Gastrocnemius medialis (tissue), 4 donors: Measurements from ENCODE around the gene PPP2R2B. TPM values are rescaled to one million over a fixed set of nuclear protein-coding genes. Genes with fewer than 3 reads are reported as not detected.

Source experiments
- ATAC-seq, 2 donors: fragments of 150-250 bp; one replicate each; pipeline ENCODE4 v1.9.1; 2016
- DNase-seq, 2 donors: peaks; one replicate each; pipeline ENCODE4 v3.0.0-alpha.2; 2019
- H3K27ac ChIP-seq, 4 donors: fragments of 200-600 bp; sonication (generic); 1 replicate in 1 of 4; 2 replicates in 3 of 4; pipeline ENCODE4 v1.5.1; 2016 to 2018; ENCODE audit warnings: mild to moderate bottlenecking in 2 of 4, moderate library complexity in 1 of 4
- H3K27me3 ChIP-seq, 3 donors: fragments of 200-600 bp; sonication (generic) in 2 of 3; 1 replicate in 1 of 3; 2 replicates in 2 of 3; pipeline versions ENCODE4 v1.5.1 to v1.6.0; 2016 to 2019; ENCODE audit warnings: mild to moderate bottlenecking in 1 of 3, moderate library complexity in 1 of 3
- H3K36me3 ChIP-seq, 2 donors: fragments of 200-600 bp; sonication (generic) in 1 of 2; one replicate each; pipeline ENCODE4 v1.5.1; 2017 to 2018
- H3K4me1 ChIP-seq, 2 donors: fragments of 200-600 bp; sonication (generic) in 1 of 2; one replicate each; pipeline ENCODE4 v1.5.1; 2016 to 2017; ENCODE audit warnings: mild to moderate bottlenecking in 2 of 2
- H3K4me3 ChIP-seq, 4 donors: fragments of 200-600 bp; sonication (generic) in 3 of 4; 1 replicate in 1 of 4; 2 replicates in 3 of 4; pipeline ENCODE4 v1.5.1; 2016 to 2019; ENCODE audit warnings: mild to moderate bottlenecking in 2 of 4
- H3K9me3 ChIP-seq, 3 donors: fragments of 200-600 bp; sonication (generic) in 2 of 3; 1 replicate in 1 of 3; 2 replicates in 2 of 3; pipeline ENCODE4 v1.5.1; 2016 to 2019
- CTCF ChIP-seq, 5 experiments: fragments of 450-650 bp in 3 of 5; fragments of 200-600 bp in 2 of 5; sonication (generic) in 2 of 5; IDR thresholded peaks in 4 of 5; conservative IDR thresholded peaks in 1 of 5; 1 replicate in 4 of 5; 2 replicates in 1 of 5; pipeline ENCODE4 v1.5.1; 2016 to 2019; ENCODE audit warnings: antibody characterized with exemption in 5 of 5, mild to moderate bottlenecking in 3 of 5, moderate library complexity in 3 of 5
- POLR2A ChIP-seq, 2 donors: fragments of 450-650 bp; IDR thresholded peaks; one replicate each; pipeline ENCODE4 v1.6.1; 2017; ENCODE audit warnings: antibody characterized with exemption in 2 of 2, mild to moderate bottlenecking in 2 of 2, moderate library complexity in 2 of 2
- in situ Hi-C, 4 donors: fragments of 200-750 bp; cut with MboI; loops; one replicate each; pipeline versions ENCODE4 v1.15.0 to v1.8.0; 2017; ENCODE audit warnings: low sequenced_read_pairs in 4 of 4
- intact Hi-C: fragments of 100-400 bp; cut with DNase I; formaldehyde crosslinking; loops from one replicate; pipeline ENCODE4 v1.15.1; 2023; ENCODE audit warnings: low total_unique reads
- total RNA-seq, 4 donors: library from RNA; depleted of rRNA; stranded (reverse); fragments of >200 nt; gene quantifications; one replicate each; pipeline versions ENCODE4 v1.1.0 to v1.2.3, GENCODE V29; 2016

Gene PPP2R2B
- total RNA-seq, 4 donors from 2014 or later: 0.04 to 0.76 (median 0.19) TPM; not detected in 1

- in situ Hi-C loops (no loop called here), intact Hi-C loops (no loop called here)
- Histone ChIP-seq H3K27ac (no peak overlapping the region), H3K9me3 (no peaks in the 10 kb centered on the region), H3K4me3 (no peak overlapping the region), H3K27me3 (no peaks in the 10 kb centered on the region), H3K4me1 (no peaks in the 10 kb centered on the region), H3K36me3 (no peaks in the 10 kb centered on the region)
- DNase-seq (no peak), ATAC-seq (no peak)
- TF ChIP-seq POLR2A (IDR thresholded peaks at IDR 0.05): no peak
- TF ChIP-seq CTCF (IDR thresholded peaks at IDR 0.05 in 4 of 5, conservative IDR thresholded peaks at IDR 0.05 in 1 of 5): no peak
These were observed 236.1 kb downstream of the PPP2R2B start for GRCh38 chr5:146642410-146642809.

GRCh38 chr5:146641941-146642340, 236.6 kb downstream of the PPP2R2B start:
- Histone ChIP-seq H3K4me3 (no peak overlapping the region), H3K4me1 (no peaks in the 10 kb centered on the region), H3K27ac (no peak overlapping the region), H3K36me3 (no peaks in the 10 kb centered on the region), H3K27me3 (no peaks in the 10 kb centered on the region), H3K9me3 (no peaks in the 10 kb centered on the region)
- no peak for ATAC-seq
- TF ChIP-seq CTCF (IDR thresholded peaks at IDR 0.05 in 4 of 5, conservative IDR thresholded peaks at IDR 0.05 in 1 of 5) (no peak), POLR2A (IDR thresholded peaks at IDR 0.05) (no peak)
- intact Hi-C loops: no loop called here
- DNase-seq: no peak
- in situ Hi-C loops: no loop called here

- TF ChIP-seq CTCF (IDR thresholded peaks at IDR 0.05 in 4 of 5, conservative IDR thresholded peaks at IDR 0.05 in 1 of 5): no peak
- TF ChIP-seq POLR2A (IDR thresholded peaks at IDR 0.05): no peak
- no peaks in the 10 kb centered on the region for H3K27me3 ChIP-seq
- H3K36me3 ChIP-seq: no peaks in the 10 kb centered on the region
- in situ Hi-C loops: no loop called here
- no peak for ATAC-seq
- no peak for DNase-seq
- no peak overlapping the region for H3K4me3 ChIP-seq
- no peaks in the 10 kb centered on the region for H3K9me3 ChIP-seq
- H3K4me1 ChIP-seq: no peaks in the 10 kb centered on the region
- H3K27ac ChIP-seq: no peak overlapping the region
- intact Hi-C loops: no loop called here
These were observed 238.2 kb downstream of the PPP2R2B start for GRCh38 chr5:146640285-146640896.

GRCh38 chr5:146635443-146635842, 243.1 kb downstream of the PPP2R2B start:
- Histone ChIP-seq H3K36me3 (no peaks in the 10 kb centered on the region), H3K4me1 (no peaks in the 10 kb centered on the region), H3K4me3 (no peak overlapping the region), H3K27me3 (no peaks in the 10 kb centered on the region), H3K27ac (no peak overlapping the region), H3K9me3 (no peaks in the 10 kb centered on the region)
- TF ChIP-seq CTCF (IDR thresholded peaks at IDR 0.05 in 4 of 5, conservative IDR thresholded peaks at IDR 0.05 in 1 of 5) (no peak), POLR2A (IDR thresholded peaks at IDR 0.05) (no peak)
- intact Hi-C loops (no loop called here), in situ Hi-C loops (no loop called here)
- DNase-seq (no peak), ATAC-seq (no peak)

- in situ Hi-C loops: no loop called here
- no peak for ATAC-seq
- no peak overlapping the region for H3K4me3 ChIP-seq
These were observed 245.2 kb downstream of the PPP2R2B start for GRCh38 chr5:146633323-146633764.

More at GRCh38 chr5:146633323-146633764, 245.2 kb downstream of the PPP2R2B start:
- intact Hi-C loops: no loop called here
- TF ChIP-seq POLR2A (IDR thresholded peaks at IDR 0.05) (no peak), CTCF (IDR thresholded peaks at IDR 0.05 in 4 of 5, conservative IDR thresholded peaks at IDR 0.05 in 1 of 5) (no peak)
- Histone ChIP-seq H3K9me3 (no peaks in the 10 kb centered on the region), H3K36me3 (no peaks in the 10 kb centered on the region), H3K4me1 (no peaks in the 10 kb centered on the region), H3K27me3 (no peaks in the 10 kb centered on the region), H3K27ac (no peak overlapping the region)
- DNase-seq: no peak
